ENCODE results near the gene ZNF385B. TPM values are rescaled to one million over a fixed set of nuclear protein-coding genes. Genes with fewer than 3 reads are reported as not detected.

ZNF385B gene
- total and polyA plus RNA-seq, 5 donors from 2014 or later, result not detected

DNA sequence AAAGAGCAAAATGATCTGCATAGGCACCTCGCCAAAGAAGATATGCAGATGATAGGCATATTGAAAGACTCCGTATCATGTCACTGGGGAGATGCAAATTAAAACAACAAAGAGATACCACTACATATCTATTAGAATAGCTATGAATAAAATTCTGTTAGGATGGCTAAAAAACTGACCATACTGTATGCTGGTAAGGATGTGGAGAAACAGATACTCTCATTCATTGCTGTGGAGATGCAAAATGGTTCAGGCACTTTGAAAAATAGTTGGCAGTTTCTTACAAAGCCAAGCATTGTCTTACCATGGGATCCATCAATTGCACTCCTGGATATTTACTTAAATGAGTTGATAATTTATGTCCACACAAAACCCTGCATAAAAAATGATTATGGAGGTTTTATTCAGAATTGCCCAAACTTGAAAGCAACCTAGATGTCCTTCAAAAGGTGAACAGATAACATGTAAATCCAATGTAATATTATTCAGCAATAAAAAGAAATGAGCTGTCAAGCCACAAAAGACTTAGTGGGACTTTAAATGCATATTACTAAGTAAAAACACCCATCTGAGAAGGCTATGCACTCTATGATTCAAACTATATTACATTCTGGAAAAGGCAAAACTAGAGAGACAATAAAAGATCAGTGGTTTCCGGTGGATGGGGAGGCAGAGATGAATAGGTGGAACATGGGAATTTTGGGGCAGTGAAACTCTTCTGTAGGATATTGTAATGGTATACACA, 31.2 kb downstream of the ZNF385B start:
- H3K4me3 Mint-ChIP-seq, result no peak overlapping the region
- DNase-seq (no peak), ATAC-seq (ENCODE audit: low read depth in 2 of 2) (no peak)
- no peaks in the 10 kb centered on the region for H3K36me3 ChIP-seq (ENCODE audit: control insufficient read depth, insufficient read depth, low read length)
- H3K27ac Mint-ChIP-seq, result no peak overlapping the region
- peaks cover 0 to 2% (median 0%) of the 10 kb centered on the region in 7 donors for H3K9me3 Mint-ChIP-seq
- no peaks in the 10 kb centered on the region for H3K4me1 Mint-ChIP-seq
- no peaks in the 10 kb centered on the region for H3K27me3 Mint-ChIP-seq
- no peaks in the 10 kb centered on the region for H3K27me3 ChIP-seq (ENCODE audit: control insufficient read depth, insufficient read depth, low read length)
- H3K36me3 Mint-ChIP-seq, result no peaks in the 10 kb centered on the region
- no peaks in the 10 kb centered on the region for H3K4me1 ChIP-seq (ENCODE audit: control insufficient read depth, insufficient read depth, low read length, poor library complexity, severe bottlenecking)
- H3K4me3 ChIP-seq (ENCODE audit: low read depth, low read length), result no peak overlapping the region
- H3K27ac ChIP-seq (ENCODE audit: insufficient read depth, low read length, poor library complexity, severe bottlenecking), result no peak overlapping the region
- no peaks in the 10 kb centered on the region for H3K9me3 ChIP-seq (ENCODE audit: control insufficient read depth in 2 of 2, low read length in 2 of 2)

DNA sequence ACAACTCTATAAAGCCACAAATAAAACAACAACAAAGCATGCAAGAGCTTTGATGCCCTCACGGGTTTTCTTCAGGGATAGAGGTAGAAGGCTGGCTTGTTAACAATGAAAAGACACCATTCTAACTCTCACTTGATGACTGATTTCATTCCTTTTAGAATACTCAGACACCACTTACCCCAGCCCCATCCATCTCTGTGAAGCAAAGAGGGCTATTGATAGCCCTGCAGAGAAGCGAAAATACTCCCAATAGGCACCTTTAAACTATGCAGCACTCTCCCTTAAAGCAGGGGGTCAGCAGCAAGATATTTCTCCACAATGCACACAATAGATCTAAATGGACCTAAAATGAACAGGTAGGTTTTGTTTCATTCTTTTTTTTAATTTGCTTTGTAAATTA, 35.1 kb downstream of the ZNF385B start:
- no peaks in the 10 kb centered on the region for H3K27me3 Mint-ChIP-seq
- no peaks in the 10 kb centered on the region for H3K36me3 ChIP-seq (ENCODE audit: control insufficient read depth, insufficient read depth, low read length)
- no peak overlapping the region for H3K4me3 Mint-ChIP-seq
- no peaks in the 10 kb centered on the region for H3K4me1 ChIP-seq (ENCODE audit: control insufficient read depth, insufficient read depth, low read length, poor library complexity, severe bottlenecking)
- no peaks in the 10 kb centered on the region for H3K27me3 ChIP-seq (ENCODE audit: control insufficient read depth, insufficient read depth, low read length)
- no peaks in the 10 kb centered on the region for H3K4me1 Mint-ChIP-seq
- peaks cover 0 to 2% (median 0%) of the 10 kb centered on the region in 7 donors for H3K9me3 Mint-ChIP-seq
- no peak overlapping the region for H3K4me3 ChIP-seq (ENCODE audit: low read depth, low read length)
- no peak overlapping the region for H3K27ac ChIP-seq (ENCODE audit: insufficient read depth, low read length, poor library complexity, severe bottlenecking)
- H3K36me3 Mint-ChIP-seq, result no peaks in the 10 kb centered on the region
- DNase-seq (no peak), ATAC-seq (ENCODE audit: low read depth in 2 of 2) (no peak)
- no peaks in the 10 kb centered on the region for H3K9me3 ChIP-seq (ENCODE audit: control insufficient read depth in 2 of 2, low read length in 2 of 2)
- no peak overlapping the region for H3K27ac Mint-ChIP-seq

- Mint-ChIP-seq H3K27me3 (no peaks in the 10 kb centered on the region), H3K36me3 (no peaks in the 10 kb centered on the region), H3K27ac (no peak overlapping the region), H3K4me3 (no peak overlapping the region), H3K4me1 (no peaks in the 10 kb centered on the region), H3K9me3 (peaks cover 0 to under 1% (median 0%) of the 10 kb centered on the region in 7 donors)
- no peak for DNase-seq
- no peak overlapping the region for H3K27ac ChIP-seq (ENCODE audit: insufficient read depth, low read length, poor library complexity, severe bottlenecking)
- no peak overlapping the region for H3K4me3 ChIP-seq (ENCODE audit: low read depth, low read length)
- no peaks in the 10 kb centered on the region for H3K27me3 ChIP-seq (ENCODE audit: control insufficient read depth, insufficient read depth, low read length)
- H3K4me1 ChIP-seq (ENCODE audit: control insufficient read depth, insufficient read depth, low read length, poor library complexity, severe bottlenecking), result no peaks in the 10 kb centered on the region
- no peaks in the 10 kb centered on the region for H3K9me3 ChIP-seq (ENCODE audit: control insufficient read depth in 2 of 2, low read length in 2 of 2)
- no peaks in the 10 kb centered on the region for H3K36me3 ChIP-seq (ENCODE audit: control insufficient read depth, insufficient read depth, low read length)
- no peak for ATAC-seq (ENCODE audit: low read depth in 2 of 2)
Measured at GRCh38 chr2:179825494-179825893, 35.9 kb downstream of the ZNF385B start.

- Histone ChIP-seq H3K4me1 (ENCODE audit: control insufficient read depth, insufficient read depth, low read length, poor library complexity, severe bottlenecking) (no peaks in the 10 kb centered on the region), H3K9me3 (ENCODE audit: control insufficient read depth in 2 of 2, low read length in 2 of 2) (no peaks in the 10 kb centered on the region), H3K36me3 (ENCODE audit: control insufficient read depth, insufficient read depth, low read length) (no peaks in the 10 kb centered on the region), H3K27ac (ENCODE audit: insufficient read depth, low read length, poor library complexity, severe bottlenecking) (no peak overlapping the region), H3K4me3 (ENCODE audit: low read depth, low read length) (no peak overlapping the region), H3K27me3 (ENCODE audit: control insufficient read depth, insufficient read depth, low read length) (no peaks in the 10 kb centered on the region)
- Mint-ChIP-seq H3K4me3 (no peak overlapping the region), H3K36me3 (no peaks in the 10 kb centered on the region), H3K27me3 (no peaks in the 10 kb centered on the region), H3K4me1 (no peaks in the 10 kb centered on the region), H3K9me3 (no peaks in the 10 kb centered on the region), H3K27ac (no peak overlapping the region)
- no peak for ATAC-seq (ENCODE audit: low read depth in 2 of 2)
- no peak for DNase-seq
Measured at GRCh38 chr2:179824961-179825360, 36.5 kb downstream of the ZNF385B start.

- Histone ChIP-seq H3K27me3 (ENCODE audit: control insufficient read depth, insufficient read depth, low read length) (no peaks in the 10 kb centered on the region), H3K9me3 (ENCODE audit: control insufficient read depth in 2 of 2, low read length in 2 of 2) (no peaks in the 10 kb centered on the region), H3K36me3 (ENCODE audit: control insufficient read depth, insufficient read depth, low read length) (no peaks in the 10 kb centered on the region), H3K27ac (ENCODE audit: insufficient read depth, low read length, poor library complexity, severe bottlenecking) (no peak overlapping the region), H3K4me1 (ENCODE audit: control insufficient read depth, insufficient read depth, low read length, poor library complexity, severe bottlenecking) (no peaks in the 10 kb centered on the region), H3K4me3 (ENCODE audit: low read depth, low read length) (no peak overlapping the region)
- H3K4me3 Mint-ChIP-seq, result no peak overlapping the region
- no peaks in the 10 kb centered on the region for H3K4me1 Mint-ChIP-seq
- no peak for ATAC-seq (ENCODE audit: low read depth in 2 of 2)
- no peaks in the 10 kb centered on the region for H3K36me3 Mint-ChIP-seq
- DNase-seq, result no peak
- no peaks in the 10 kb centered on the region for H3K27me3 Mint-ChIP-seq
- peaks cover 0 to 2% (median 0%) of the 10 kb centered on the region in 7 donors for H3K9me3 Mint-ChIP-seq
- no peak overlapping the region for H3K27ac Mint-ChIP-seq
Measured at GRCh38 chr2:179822540-179822939, 38.9 kb downstream of the ZNF385B start.

DNA sequence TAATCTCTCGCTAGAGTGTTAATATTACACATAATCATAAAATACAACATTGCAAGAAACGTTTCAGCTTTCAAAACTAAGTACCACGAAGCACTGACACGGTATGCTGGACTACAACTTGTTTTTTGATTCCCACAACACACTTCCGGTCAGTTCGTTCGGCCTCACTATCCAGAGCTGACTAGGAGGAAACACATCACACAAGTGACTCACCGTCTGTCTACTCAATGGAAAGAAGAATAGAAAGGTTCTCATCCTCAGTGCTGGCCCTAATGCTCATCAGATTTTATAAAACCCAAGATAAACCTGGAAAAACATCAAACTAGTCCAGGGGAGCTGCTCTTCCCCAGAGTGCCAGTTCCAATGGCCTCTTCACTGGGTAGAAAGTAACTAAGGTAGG, 42.9 kb downstream of the ZNF385B start:
- no peak for ATAC-seq (ENCODE audit: low read depth in 2 of 2)
- no peak for DNase-seq
- Mint-ChIP-seq H3K9me3 (peaks cover 0 to 2% (median 0%) of the 10 kb centered on the region in 7 donors), H3K36me3 (no peaks in the 10 kb centered on the region), H3K27ac (no peak overlapping the region), H3K27me3 (no peaks in the 10 kb centered on the region), H3K4me3 (no peak overlapping the region), H3K4me1 (no peaks in the 10 kb centered on the region)
- no peaks in the 10 kb centered on the region for H3K27me3 ChIP-seq (ENCODE audit: control insufficient read depth, insufficient read depth, low read length)
- no peaks in the 10 kb centered on the region for H3K9me3 ChIP-seq (ENCODE audit: control insufficient read depth in 2 of 2, low read length in 2 of 2)
- H3K4me1 ChIP-seq (ENCODE audit: control insufficient read depth, insufficient read depth, low read length, poor library complexity, severe bottlenecking), result no peaks in the 10 kb centered on the region
- no peaks in the 10 kb centered on the region for H3K36me3 ChIP-seq (ENCODE audit: control insufficient read depth, insufficient read depth, low read length)
- H3K27ac ChIP-seq (ENCODE audit: insufficient read depth, low read length, poor library complexity, severe bottlenecking), result no peak overlapping the region
- H3K4me3 ChIP-seq (ENCODE audit: low read depth, low read length), result no peak overlapping the region

- Histone ChIP-seq H3K4me3 (ENCODE audit: low read depth, low read length) (no peak overlapping the region), H3K36me3 (ENCODE audit: control insufficient read depth, insufficient read depth, low read length) (no peaks in the 10 kb centered on the region), H3K27ac (ENCODE audit: insufficient read depth, low read length, poor library complexity, severe bottlenecking) (no peak overlapping the region), H3K27me3 (ENCODE audit: control insufficient read depth, insufficient read depth, low read length) (no peaks in the 10 kb centered on the region), H3K4me1 (ENCODE audit: control insufficient read depth, insufficient read depth, low read length, poor library complexity, severe bottlenecking) (no peaks in the 10 kb centered on the region), H3K9me3 (ENCODE audit: control insufficient read depth in 2 of 2, low read length in 2 of 2) (no peaks in the 10 kb centered on the region)
- ATAC-seq (ENCODE audit: low read depth in 2 of 2), result no peak
- H3K27ac Mint-ChIP-seq, result peak overlapping the region in 1 of 3 donors; percentile 34
- peaks cover 0 to 2% (median 0%) of the 10 kb centered on the region in 7 donors for H3K9me3 Mint-ChIP-seq
- no peaks in the 10 kb centered on the region for H3K27me3 Mint-ChIP-seq
- no peak for DNase-seq
- H3K36me3 Mint-ChIP-seq, result no peaks in the 10 kb centered on the region
- no peaks in the 10 kb centered on the region for H3K4me1 Mint-ChIP-seq
- no peak overlapping the region for H3K4me3 Mint-ChIP-seq
Measured at GRCh38 chr2:179817181-179817841, 44.1 kb downstream of the ZNF385B start.

- no peaks in the 10 kb centered on the region for H3K27me3 Mint-ChIP-seq
- peaks cover 0 to 4% (median 0%) of the 10 kb centered on the region in 7 donors for H3K9me3 Mint-ChIP-seq
- Histone ChIP-seq H3K9me3 (ENCODE audit: control insufficient read depth in 2 of 2, low read length in 2 of 2) (no peaks in the 10 kb centered on the region), H3K4me3 (ENCODE audit: low read depth, low read length) (no peak overlapping the region), H3K36me3 (ENCODE audit: control insufficient read depth, insufficient read depth, low read length) (no peaks in the 10 kb centered on the region), H3K27ac (ENCODE audit: insufficient read depth, low read length, poor library complexity, severe bottlenecking) (no peak overlapping the region), H3K4me1 (ENCODE audit: control insufficient read depth, insufficient read depth, low read length, poor library complexity, severe bottlenecking) (no peaks in the 10 kb centered on the region), H3K27me3 (ENCODE audit: control insufficient read depth, insufficient read depth, low read length) (no peaks in the 10 kb centered on the region)
- ATAC-seq (ENCODE audit: low read depth in 2 of 2) (no peak), DNase-seq (no peak)
- H3K27ac Mint-ChIP-seq, result no peak overlapping the region
- no peaks in the 10 kb centered on the region for H3K4me1 Mint-ChIP-seq
- no peaks in the 10 kb centered on the region for H3K36me3 Mint-ChIP-seq
- no peak overlapping the region for H3K4me3 Mint-ChIP-seq
Measured at GRCh38 chr2:179814050-179814449, 47.4 kb downstream of the ZNF385B start.
